ENCODE results near the gene ASS1.

ASS1 gene

GRCh38 chr9:130430232-130430631 is 14.5 kb upstream of the ASS1 start:
- no peak for TF ChIP-seq CTCF (conservative IDR thresholded peaks at IDR 0.05; ENCODE audit: low read depth, low read length)
- DNase-seq (ENCODE audit: low read depth): no peak
- H3K4me3 ChIP-seq (ENCODE audit: low read depth, low read length): no peak overlapping the region

- no peak for DNase-seq (ENCODE audit: low read depth)
Observed at GRCh38 chr9:130430734-130431535, 13.8 kb upstream of the ASS1 start.

GRCh38 chr9:130431536-130432303 is 13.0 kb upstream of the ASS1 start:
- DNase-seq (ENCODE audit: low read depth): no peak
- TF ChIP-seq CTCF (conservative IDR thresholded peaks at IDR 0.05; ENCODE audit: low read depth, low read length): no peak
- H3K4me3 ChIP-seq (ENCODE audit: low read depth, low read length): no peak overlapping the region

More at GRCh38 chr9:130430734-130431535, 13.8 kb upstream of the ASS1 start:
- no peak for TF ChIP-seq CTCF (conservative IDR thresholded peaks at IDR 0.05; ENCODE audit: low read depth, low read length)
- H3K4me3 ChIP-seq (ENCODE audit: low read depth, low read length): no peak overlapping the region

- DNase-seq (ENCODE audit: low read depth): no peak
- H3K4me3 ChIP-seq (ENCODE audit: low read depth, low read length): no peak overlapping the region
- no peak for TF ChIP-seq CTCF (conservative IDR thresholded peaks at IDR 0.05; ENCODE audit: low read depth, low read length)
Observed at GRCh38 chr9:130432362-130432761, 12.4 kb upstream of the ASS1 start.

- no peak for TF ChIP-seq CTCF (conservative IDR thresholded peaks at IDR 0.05; ENCODE audit: low read depth, low read length)
- DNase-seq (ENCODE audit: low read depth): no peak
- H3K4me3 ChIP-seq (ENCODE audit: low read depth, low read length): peak overlapping the region; percentile 37
Observed at GRCh38 chr9:130432796-130433167, 12.0 kb upstream of the ASS1 start.

- peak; percentile 54 for DNase-seq (ENCODE audit: low read depth)
- peak; percentile 43 for TF ChIP-seq CTCF (conservative IDR thresholded peaks at IDR 0.05; ENCODE audit: low read depth, low read length)
- H3K4me3 ChIP-seq (ENCODE audit: low read depth, low read length): peak overlapping the region; percentile 37
Observed at GRCh38 chr9:130433168-130433946, 11.4 kb upstream of the ASS1 start.

Data from choroid plexus epithelial cell (primary cell).